ENCODE results near the gene RBM19.
"Not testable (repeated sequence)": the region's sequence is repeated elsewhere in the genome, so short reads cannot be mapped to it uniquely, and the experiment has no call there.

The RBM19 gene

GRCh38 chr12:113908584-113909100, 57.5 kb downstream of the RBM19 start:
- H3K36me3 ChIP-seq (ENCODE audit: insufficient read depth, insufficient read length, low read length), result peaks cover 78% of the 10 kb centered on the region
- no peaks in the 10 kb centered on the region for H3K9me3 ChIP-seq (ENCODE audit: insufficient read depth, low read length)
- no peak overlapping the region for H3K4me3 ChIP-seq (ENCODE audit: insufficient read length, low read depth)
- H3K9ac ChIP-seq (ENCODE audit: insufficient read length, low read depth), result no peak overlapping the region
- TF ChIP-seq ZNF274 (IDR thresholded peaks at IDR 0.05; ENCODE audit: low read depth, low read length) (no peak), SUZ12 (IDR thresholded peaks at IDR 0.05; ENCODE audit: extremely low read depth, insufficient read depth, insufficient read length) (no peak), YY1 (IDR thresholded peaks at IDR 0.05; ENCODE audit: insufficient read depth, insufficient read length) (no peak)
- H3K4me1 ChIP-seq (ENCODE audit: insufficient read depth, insufficient read length), result peaks cover 7% of the 10 kb centered on the region
- no peaks in the 10 kb centered on the region for H3K27me3 ChIP-seq (ENCODE audit: insufficient read depth, insufficient read length)
- DNase-seq (ENCODE audit: low read depth, low spot score), result no peak

- DNase-seq (ENCODE audit: low read depth, low spot score), result no peak
- H3K9ac ChIP-seq (ENCODE audit: insufficient read length, low read depth), result no peak overlapping the region
- no peak overlapping the region for H3K4me3 ChIP-seq (ENCODE audit: insufficient read length, low read depth)
- no peak for TF ChIP-seq ZNF274 (IDR thresholded peaks at IDR 0.05; ENCODE audit: low read depth, low read length)
- no peak for TF ChIP-seq SUZ12 (IDR thresholded peaks at IDR 0.05; ENCODE audit: extremely low read depth, insufficient read depth, insufficient read length)
- TF ChIP-seq YY1 (IDR thresholded peaks at IDR 0.05; ENCODE audit: insufficient read depth, insufficient read length), result no peak
- H3K27me3 ChIP-seq (ENCODE audit: insufficient read depth, insufficient read length), result no peaks in the 10 kb centered on the region
- peaks cover 83% of the 10 kb centered on the region for H3K36me3 ChIP-seq (ENCODE audit: insufficient read depth, insufficient read length, low read length)
- no peaks in the 10 kb centered on the region for H3K9me3 ChIP-seq (ENCODE audit: insufficient read depth, low read length)
- peaks cover 7% of the 10 kb centered on the region for H3K4me1 ChIP-seq (ENCODE audit: insufficient read depth, insufficient read length)
These were observed 58.5 kb downstream of the RBM19 start for GRCh38 chr12:113907446-113908180.

- DNase-seq (ENCODE audit: low read depth, low spot score), result no peak
- H3K36me3 ChIP-seq (ENCODE audit: insufficient read depth, insufficient read length, low read length), result peaks cover 79% of the 10 kb centered on the region
These were observed 59.5 kb downstream of the RBM19 start for GRCh38 chr12:113906411-113907200.

GRCh38 chr12:113905829-113906228, 60.3 kb downstream of the RBM19 start:
- TF ChIP-seq YY1 (IDR thresholded peaks at IDR 0.05; ENCODE audit: insufficient read depth, insufficient read length), result no peak
- no peak for TF ChIP-seq SUZ12 (IDR thresholded peaks at IDR 0.05; ENCODE audit: extremely low read depth, insufficient read depth, insufficient read length)
- TF ChIP-seq ZNF274 (IDR thresholded peaks at IDR 0.05; ENCODE audit: low read depth, low read length), result no peak
- Histone ChIP-seq H3K36me3 (ENCODE audit: insufficient read depth, insufficient read length, low read length) (peaks cover 72% of the 10 kb centered on the region), H3K9me3 (ENCODE audit: insufficient read depth, low read length) (no peaks in the 10 kb centered on the region), H3K4me3 (ENCODE audit: insufficient read length, low read depth) (no peak overlapping the region), H3K4me1 (ENCODE audit: insufficient read depth, insufficient read length) (peaks cover 4% of the 10 kb centered on the region), H3K9ac (ENCODE audit: insufficient read length, low read depth) (no peak overlapping the region), H3K27me3 (ENCODE audit: insufficient read depth, insufficient read length) (no peaks in the 10 kb centered on the region)
- no peak for DNase-seq (ENCODE audit: low read depth, low spot score)

More at GRCh38 chr12:113906411-113907200, 59.5 kb downstream of the RBM19 start:
- no peak overlapping the region for H3K9ac ChIP-seq (ENCODE audit: insufficient read length, low read depth)
- no peak overlapping the region for H3K4me3 ChIP-seq (ENCODE audit: insufficient read length, low read depth)
- no peaks in the 10 kb centered on the region for H3K27me3 ChIP-seq (ENCODE audit: insufficient read depth, insufficient read length)
- H3K4me1 ChIP-seq (ENCODE audit: insufficient read depth, insufficient read length), result peaks cover 4% of the 10 kb centered on the region
- H3K9me3 ChIP-seq (ENCODE audit: insufficient read depth, low read length), result no peaks in the 10 kb centered on the region
- TF ChIP-seq ZNF274 (IDR thresholded peaks at IDR 0.05; ENCODE audit: low read depth, low read length) (no peak), YY1 (IDR thresholded peaks at IDR 0.05; ENCODE audit: insufficient read depth, insufficient read length) (no peak), SUZ12 (IDR thresholded peaks at IDR 0.05; ENCODE audit: extremely low read depth, insufficient read depth, insufficient read length) (no peak)

GRCh38 chr12:113903381-113903863, 62.7 kb downstream of the RBM19 start:
- Histone ChIP-seq H3K4me1 (ENCODE audit: insufficient read depth, insufficient read length) (no peaks in the 10 kb centered on the region), H3K27me3 (ENCODE audit: insufficient read depth, insufficient read length) (no peaks in the 10 kb centered on the region), H3K4me3 (ENCODE audit: insufficient read length, low read depth) (no peak overlapping the region), H3K36me3 (ENCODE audit: insufficient read depth, insufficient read length, low read length) (peaks cover 49% of the 10 kb centered on the region), H3K9ac (ENCODE audit: insufficient read length, low read depth) (no peak overlapping the region), H3K9me3 (ENCODE audit: insufficient read depth, low read length) (no peaks in the 10 kb centered on the region)
- no peak for DNase-seq (ENCODE audit: low read depth, low spot score)
- no peak for TF ChIP-seq YY1 (IDR thresholded peaks at IDR 0.05; ENCODE audit: insufficient read depth, insufficient read length)
- TF ChIP-seq ZNF274 (IDR thresholded peaks at IDR 0.05; ENCODE audit: low read depth, low read length), result no peak
- TF ChIP-seq SUZ12 (IDR thresholded peaks at IDR 0.05; ENCODE audit: extremely low read depth, insufficient read depth, insufficient read length), result no peak

GRCh38 chr12:113901319-113901718, 64.8 kb downstream of the RBM19 start:
- H3K9ac ChIP-seq (ENCODE audit: insufficient read length, low read depth); H3K9me3 ChIP-seq (ENCODE audit: insufficient read depth, low read length); H3K4me3 ChIP-seq (ENCODE audit: insufficient read length, low read depth); DNase-seq (ENCODE audit: low read depth, low spot score); H3K27me3 ChIP-seq (ENCODE audit: insufficient read depth, insufficient read length); H3K4me1 ChIP-seq (ENCODE audit: insufficient read depth, insufficient read length): not testable (repeated sequence)
- H3K36me3 ChIP-seq (ENCODE audit: insufficient read depth, insufficient read length, low read length), result peaks cover 34% of the 10 kb centered on the region

GRCh38 chr12:113900716-113901115, 65.4 kb downstream of the RBM19 start:
- no peak overlapping the region for H3K4me3 ChIP-seq (ENCODE audit: insufficient read length, low read depth)
- no peaks in the 10 kb centered on the region for H3K9me3 ChIP-seq (ENCODE audit: insufficient read depth, low read length)
- no peak overlapping the region for H3K9ac ChIP-seq (ENCODE audit: insufficient read length, low read depth)
- DNase-seq (ENCODE audit: low read depth, low spot score), result no peak
- H3K27me3 ChIP-seq (ENCODE audit: insufficient read depth, insufficient read length), result no peaks in the 10 kb centered on the region
- no peaks in the 10 kb centered on the region for H3K4me1 ChIP-seq (ENCODE audit: insufficient read depth, insufficient read length)
- H3K36me3 ChIP-seq (ENCODE audit: insufficient read depth, insufficient read length, low read length), result peaks cover 33% of the 10 kb centered on the region
- TF ChIP-seq SUZ12 (IDR thresholded peaks at IDR 0.05; ENCODE audit: extremely low read depth, insufficient read depth, insufficient read length) (no peak), YY1 (IDR thresholded peaks at IDR 0.05; ENCODE audit: insufficient read depth, insufficient read length) (no peak)

All from NT2/D1 (cell line).